T-helper 9 cell (primary cell): Measurements from ENCODE around the gene ADGRE3.
"Not testable (repeated sequence)": the region's sequence is repeated elsewhere in the genome, so short reads cannot be mapped to it uniquely, and the experiment has no call there.

ENCODE experiments used
- DNase-seq: peaks from one replicate; pipeline ENCODE4 v3.0.0-alpha.2; 2020

The ADGRE3 gene

GRCh38 chr19:14661372-14661924 lies 13.2 kb downstream of the ADGRE3 start:
- DNase-seq: no peak

GRCh38 chr19:14659874-14660489 lies 14.7 kb downstream of the ADGRE3 start:
- no peak for DNase-seq

DNA sequence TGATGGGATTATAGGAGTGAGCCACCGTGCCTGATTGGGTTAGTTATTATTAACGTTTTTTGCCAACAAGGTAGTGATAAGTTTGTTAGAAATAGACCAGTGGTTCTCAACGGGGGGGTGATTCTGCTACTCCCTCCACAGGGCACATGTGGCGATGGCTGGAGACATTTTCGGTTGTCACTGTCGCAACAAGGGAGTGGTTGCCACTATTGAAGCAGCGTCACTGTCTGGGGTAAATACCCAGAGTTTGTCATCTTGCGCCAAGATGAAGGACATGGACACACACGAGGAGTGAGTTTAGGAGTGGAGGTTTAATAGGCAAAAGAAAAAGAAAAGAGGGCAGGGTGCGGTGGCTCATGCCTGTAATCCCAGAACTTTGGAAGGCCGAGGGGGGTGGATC lies 18.9 kb downstream of the ADGRE3 start:
- DNase-seq: no peak

DNA sequence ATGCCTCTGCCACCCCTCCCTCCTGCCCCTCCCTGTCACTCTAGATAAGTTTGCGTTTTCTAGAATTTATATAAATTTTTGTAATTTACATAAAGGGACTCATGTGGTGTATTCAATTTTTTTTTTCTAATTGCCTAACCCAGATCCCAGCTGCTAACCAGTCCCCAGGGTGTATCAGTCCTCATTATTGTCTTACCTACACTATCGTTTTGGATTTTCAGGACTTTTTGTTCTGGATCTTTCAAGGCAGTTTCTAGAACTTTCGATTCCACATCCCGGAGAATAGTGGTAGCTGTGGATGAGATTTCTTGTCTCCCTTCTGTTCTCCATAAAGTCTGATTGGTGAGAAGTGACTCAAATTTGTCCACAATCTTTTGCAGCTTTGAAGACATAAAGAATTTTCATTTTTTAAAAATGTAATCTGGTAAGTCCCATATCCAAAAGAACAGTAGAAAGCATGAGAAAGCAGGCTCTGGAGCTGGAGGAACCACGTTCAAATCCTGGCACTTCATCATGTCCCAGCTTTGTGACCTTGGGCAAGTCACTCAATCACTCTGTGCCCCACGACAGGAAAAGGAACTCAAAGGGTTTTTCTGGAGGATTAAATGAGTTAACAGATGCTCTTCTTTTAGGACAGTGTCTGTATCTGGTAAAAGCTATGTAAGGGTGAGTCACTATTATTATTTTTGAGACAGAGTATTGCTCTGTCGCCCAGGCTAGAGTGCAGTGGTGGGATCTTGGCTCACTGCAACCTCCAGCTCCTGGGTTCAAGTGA lies 19.7 kb downstream of the ADGRE3 start:
- no peak for DNase-seq

DNA sequence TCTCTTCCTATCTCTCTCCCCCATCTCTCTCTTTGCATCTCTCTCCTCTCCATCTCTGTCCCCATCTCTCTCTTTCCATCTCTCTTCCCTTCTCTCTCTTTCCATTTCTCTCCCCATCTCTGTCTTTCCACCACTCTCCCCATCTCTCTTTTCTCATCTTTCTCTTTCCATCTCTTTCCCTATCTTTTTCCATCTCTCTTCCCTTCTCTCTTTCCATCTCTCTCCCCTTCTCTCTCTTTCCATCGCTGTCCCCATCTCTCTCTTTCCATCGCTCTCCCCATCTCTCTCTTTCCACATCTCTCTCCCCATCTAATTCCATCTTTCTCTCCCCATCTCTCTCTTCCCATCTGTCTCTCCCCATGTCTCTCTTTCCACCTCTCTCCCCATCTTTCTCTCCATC lies 24.5 kb downstream of the ADGRE3 start:
- no peak for DNase-seq

DNA sequence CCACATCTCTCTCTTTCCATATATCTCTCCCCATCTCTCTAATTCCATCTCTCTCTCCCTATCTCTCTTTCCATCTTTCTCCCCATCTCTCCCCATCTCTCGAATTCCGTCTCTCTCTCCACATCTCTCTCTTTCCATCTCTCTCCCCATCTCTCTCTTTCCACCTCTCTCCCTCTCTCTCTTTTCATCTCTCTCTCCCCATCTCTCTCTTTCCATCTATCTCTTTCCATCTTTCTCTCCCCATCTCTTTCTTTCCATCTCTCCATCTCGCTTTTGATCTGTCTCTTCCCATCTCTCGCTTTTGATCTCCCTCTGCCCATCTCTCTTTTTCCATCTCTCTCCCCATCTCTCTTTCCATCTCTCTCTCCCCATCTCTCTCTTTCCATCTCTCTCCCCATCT lies 25.6 kb downstream of the ADGRE3 start:
- no peak for DNase-seq

DNA sequence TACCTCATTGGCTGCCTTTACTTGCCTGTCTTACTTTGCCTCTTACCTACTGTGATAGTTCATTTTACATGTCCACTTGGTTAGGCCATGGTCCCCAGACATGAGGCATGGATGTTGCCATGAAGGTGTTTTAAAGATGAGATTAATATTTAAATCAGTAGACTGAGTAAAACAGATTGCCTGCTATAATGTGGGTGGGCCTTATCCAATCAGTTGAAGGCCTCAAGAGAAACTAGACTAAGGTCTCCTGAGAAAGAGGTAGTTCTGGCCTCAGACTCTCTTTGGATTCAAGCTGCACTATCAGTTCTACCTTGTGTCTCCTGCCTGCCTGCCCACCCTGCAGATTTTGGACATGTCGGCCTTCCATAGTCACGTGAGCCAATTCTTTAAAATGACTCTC lies 26.1 kb downstream of the ADGRE3 start:
- no peak for DNase-seq

DNA sequence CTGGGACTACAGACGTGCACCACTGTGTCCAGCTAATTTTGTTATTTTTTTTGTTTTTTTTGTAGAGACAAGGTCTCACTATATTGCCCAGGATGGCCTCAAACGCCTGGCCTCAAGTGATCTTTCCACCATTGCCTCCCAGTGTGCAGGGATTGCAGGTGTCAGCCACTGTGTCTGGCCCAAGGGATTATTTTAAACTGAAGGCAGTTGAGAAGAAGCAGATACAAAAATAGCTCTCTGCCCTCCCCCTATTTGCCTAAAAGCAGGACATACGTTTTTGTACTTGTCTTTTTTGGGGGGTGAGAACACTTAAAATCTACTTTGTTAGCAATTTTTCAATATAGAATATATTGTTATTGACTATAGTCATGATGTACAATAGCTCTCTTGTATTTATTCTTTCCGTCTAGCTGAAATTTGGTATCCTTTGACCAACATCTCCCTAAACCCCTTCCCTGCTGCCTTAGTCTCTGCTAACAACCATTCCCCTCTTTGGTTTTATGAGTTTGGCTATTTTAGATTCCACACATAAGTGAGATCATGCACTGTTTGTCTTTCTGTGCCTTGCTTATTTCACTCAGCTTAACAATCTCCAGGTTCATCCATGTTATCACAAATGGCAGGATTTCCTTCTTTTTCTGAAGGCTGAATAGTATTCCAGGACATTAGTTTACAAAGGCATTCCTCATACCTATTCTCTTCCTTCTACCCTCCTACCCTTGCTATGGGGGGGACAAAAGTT lies 34.9 kb downstream of the ADGRE3 start:
- DNase-seq: no peak

- DNase-seq: no peak
Observed at GRCh38 chr19:14632286-14632685, 42.4 kb downstream of the ADGRE3 start.

DNA sequence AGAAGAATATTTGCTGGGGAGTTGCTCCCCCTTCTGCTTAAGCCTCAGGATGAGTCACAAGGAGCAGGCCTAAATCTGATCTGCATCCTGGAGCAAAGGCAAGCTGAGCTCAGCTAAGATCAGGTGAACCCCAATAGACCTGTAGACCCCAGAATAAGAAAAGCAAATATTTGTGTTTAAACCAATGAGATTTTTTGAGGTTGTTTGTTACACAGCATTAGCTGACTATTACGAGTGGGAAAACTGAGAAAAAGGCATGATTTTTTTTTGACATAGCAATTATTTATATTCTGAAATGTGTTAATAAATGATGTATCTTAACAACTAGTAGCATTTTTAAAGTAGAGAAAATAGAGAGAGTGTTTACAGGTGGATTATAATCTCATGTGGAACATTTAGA lies 45.1 kb downstream of the ADGRE3 start:
- no peak for DNase-seq

- not testable (repeated sequence) for DNase-seq
Observed at GRCh38 chr19:14624491-14624890, 50.2 kb downstream of the ADGRE3 start.

DNA sequence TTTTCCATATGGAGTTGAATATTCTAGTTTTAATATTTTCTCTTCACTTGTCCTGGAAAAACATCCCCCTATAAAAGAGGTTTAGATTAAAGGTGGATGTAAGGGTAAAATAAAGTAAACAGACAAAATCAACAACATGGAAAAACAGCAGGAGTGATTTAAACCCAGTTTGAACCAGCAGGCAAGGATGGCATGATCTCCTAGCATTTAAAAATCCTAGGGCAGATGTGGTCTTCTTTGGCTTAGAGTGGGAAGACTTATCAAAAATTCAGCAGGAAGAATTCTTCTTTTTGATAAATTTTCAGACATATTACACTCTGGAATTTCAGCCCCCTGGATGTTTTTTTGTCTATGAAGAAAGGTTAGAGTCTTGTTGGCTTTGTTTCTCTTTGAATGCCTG lies 55.2 kb downstream of the ADGRE3 start:
- DNase-seq: no peak

GRCh38 chr19:14616407-14616806 lies 58.2 kb downstream of the ADGRE3 start:
- DNase-seq: no peak

GRCh38 chr19:14615623-14616022 lies 59.0 kb downstream of the ADGRE3 start:
- DNase-seq: no peak

DNA sequence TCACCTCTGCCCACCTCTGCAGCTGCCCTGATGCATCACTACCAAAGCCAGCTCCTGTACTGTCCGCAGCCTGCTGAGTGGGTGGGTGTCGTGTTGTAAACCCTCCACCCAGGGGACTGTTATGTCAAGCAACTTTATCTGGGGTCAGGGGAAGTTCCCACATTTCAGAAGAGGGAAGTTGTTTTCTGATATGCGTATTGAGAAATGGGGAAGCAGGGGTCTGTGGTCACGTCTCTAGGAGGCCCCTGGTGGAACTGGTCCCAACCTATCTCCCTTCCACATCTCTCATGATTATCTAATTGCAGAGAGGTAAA lies 60.6 kb downstream of the ADGRE3 start:
- DNase-seq: no peak

GRCh38 chr19:14613399-14614098 lies 61.1 kb downstream of the ADGRE3 start:
- DNase-seq: not testable (repeated sequence)

GRCh38 chr19:14612657-14613056 lies 62.0 kb downstream of the ADGRE3 start:
- DNase-seq: no peak

- not testable (repeated sequence) for DNase-seq
Observed at GRCh38 chr19:14612242-14612641, 62.4 kb downstream of the ADGRE3 start.

GRCh38 chr19:14611051-14611450 lies 63.6 kb downstream of the ADGRE3 start:
- DNase-seq: no peak

DNA sequence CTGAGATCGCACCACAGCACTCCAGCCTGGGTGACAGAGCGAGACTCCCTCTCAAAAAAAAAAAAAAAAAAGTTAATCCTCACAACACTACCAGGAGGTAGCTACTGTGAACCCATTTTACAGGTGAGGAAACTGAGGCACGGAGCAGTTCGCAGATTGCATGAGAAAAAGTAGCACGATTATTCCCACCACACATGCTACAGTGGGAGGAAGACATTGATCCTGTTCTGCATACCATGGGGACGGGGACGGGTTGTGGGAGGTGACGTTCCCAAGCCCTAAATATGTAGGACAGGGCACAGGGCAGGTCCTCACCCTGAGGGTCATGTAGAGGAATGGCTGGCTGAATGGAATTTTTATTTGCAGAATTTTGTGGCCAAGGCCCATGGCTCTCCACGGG lies 68.0 kb downstream of the ADGRE3 start:
- DNase-seq: no peak

DNA sequence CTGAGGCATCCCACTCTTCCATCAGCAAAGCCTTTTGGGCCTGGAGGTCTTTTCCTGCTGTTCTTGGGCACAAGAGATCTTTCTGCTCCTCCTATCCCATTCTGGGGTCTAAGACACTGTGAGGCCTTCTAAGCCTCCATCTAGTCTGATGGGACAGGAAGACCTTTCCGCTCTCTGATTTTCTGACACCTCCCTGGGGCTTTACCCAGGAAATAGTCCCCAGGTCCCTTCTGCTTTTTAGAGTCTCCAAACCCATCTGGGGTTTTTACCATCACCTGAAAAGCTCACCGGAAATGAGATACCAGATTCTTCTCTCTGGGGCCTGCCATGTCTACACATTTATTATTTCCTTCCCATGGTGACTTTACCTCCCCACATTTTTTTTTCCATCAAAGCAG lies 70.7 kb downstream of the ADGRE3 start:
- DNase-seq: no peak

DNA sequence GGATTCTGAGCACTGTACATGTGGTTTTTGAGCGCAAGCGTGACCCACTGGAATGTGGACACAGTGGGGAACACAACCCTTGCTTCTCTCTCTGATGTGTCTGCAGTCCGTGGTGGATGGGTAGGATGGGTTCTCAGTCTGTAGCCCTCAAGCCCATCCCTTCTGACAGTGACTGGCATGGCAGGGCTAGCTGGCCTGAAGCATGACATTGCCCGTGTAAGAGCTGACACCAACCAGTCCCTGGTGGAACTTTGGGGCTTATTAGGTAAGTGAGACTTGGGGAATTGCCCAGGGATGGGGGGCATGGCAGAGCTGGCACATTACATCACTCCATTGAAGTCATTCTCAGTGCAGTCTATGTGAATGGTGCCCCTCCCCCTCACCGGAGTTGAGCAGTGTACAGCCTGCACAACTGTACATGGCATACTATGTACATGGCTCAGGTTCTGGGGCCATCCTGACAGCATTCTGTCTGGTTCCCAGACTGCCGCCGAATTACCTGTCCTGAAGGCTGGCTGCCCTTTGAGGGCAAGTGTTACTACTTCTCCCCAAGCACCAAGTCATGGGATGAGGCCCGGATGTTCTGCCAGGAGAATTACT lies 75.0 kb downstream of the ADGRE3 start:
- no peak for DNase-seq

GRCh38 chr19:14595558-14595957 lies 79.1 kb downstream of the ADGRE3 start:
- no peak for DNase-seq
